ENCODE results near the gene RBBP6. TPM values are rescaled to one million over a fixed set of nuclear protein-coding genes. Genes with fewer than 3 reads are reported as not detected.

The RBBP6 gene, protein sequence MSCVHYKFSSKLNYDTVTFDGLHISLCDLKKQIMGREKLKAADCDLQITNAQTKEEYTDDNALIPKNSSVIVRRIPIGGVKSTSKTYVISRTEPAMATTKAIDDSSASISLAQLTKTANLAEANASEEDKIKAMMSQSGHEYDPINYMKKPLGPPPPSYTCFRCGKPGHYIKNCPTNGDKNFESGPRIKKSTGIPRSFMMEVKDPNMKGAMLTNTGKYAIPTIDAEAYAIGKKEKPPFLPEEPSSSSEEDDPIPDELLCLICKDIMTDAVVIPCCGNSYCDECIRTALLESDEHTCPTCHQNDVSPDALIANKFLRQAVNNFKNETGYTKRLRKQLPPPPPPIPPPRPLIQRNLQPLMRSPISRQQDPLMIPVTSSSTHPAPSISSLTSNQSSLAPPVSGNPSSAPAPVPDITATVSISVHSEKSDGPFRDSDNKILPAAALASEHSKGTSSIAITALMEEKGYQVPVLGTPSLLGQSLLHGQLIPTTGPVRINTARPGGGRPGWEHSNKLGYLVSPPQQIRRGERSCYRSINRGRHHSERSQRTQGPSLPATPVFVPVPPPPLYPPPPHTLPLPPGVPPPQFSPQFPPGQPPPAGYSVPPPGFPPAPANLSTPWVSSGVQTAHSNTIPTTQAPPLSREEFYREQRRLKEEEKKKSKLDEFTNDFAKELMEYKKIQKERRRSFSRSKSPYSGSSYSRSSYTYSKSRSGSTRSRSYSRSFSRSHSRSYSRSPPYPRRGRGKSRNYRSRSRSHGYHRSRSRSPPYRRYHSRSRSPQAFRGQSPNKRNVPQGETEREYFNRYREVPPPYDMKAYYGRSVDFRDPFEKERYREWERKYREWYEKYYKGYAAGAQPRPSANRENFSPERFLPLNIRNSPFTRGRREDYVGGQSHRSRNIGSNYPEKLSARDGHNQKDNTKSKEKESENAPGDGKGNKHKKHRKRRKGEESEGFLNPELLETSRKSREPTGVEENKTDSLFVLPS (N-terminal part only)
- total RNA-seq, result 21.0 and 30.5 TPM in 2 replicates

DNA sequence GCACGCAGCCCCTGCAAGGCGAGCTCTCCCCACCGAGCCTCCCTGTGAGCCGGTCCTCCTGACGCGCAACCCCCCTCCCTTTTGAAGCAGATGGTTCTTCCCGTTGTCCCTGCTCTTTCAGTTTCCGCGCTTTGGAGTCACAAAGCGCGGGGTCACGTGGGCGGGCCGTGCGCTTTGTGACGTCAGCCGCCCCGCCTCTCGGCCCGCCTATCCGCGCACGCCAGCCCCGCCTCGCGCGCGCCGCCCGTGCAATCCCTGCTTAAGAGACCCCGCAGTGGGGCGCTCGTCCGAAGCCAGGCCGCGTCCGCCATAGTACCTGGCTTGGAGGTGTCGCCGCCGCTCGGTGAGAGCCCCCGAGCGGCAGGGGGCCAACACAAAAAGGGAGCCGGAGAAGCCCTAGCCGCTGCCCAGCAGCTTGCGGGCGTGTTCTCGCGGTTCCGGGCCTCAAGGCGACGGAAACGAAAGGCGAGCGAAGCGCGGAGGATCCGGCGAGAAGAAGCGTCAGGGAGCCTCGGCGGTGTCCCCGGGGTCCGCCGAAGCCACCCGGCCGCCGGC is at the start of gene RBBP6:
RBBP6 (plus strand) TSS at position 272 of the 555 bp plus-strand sequence. CDS start 1,061 bp downstream, outside the sequence.

Other genes starting within 250 kb of the RBBP6 start
- 19.9 and 24.3 TPM in 2 replicates for gene TNRC6A, start 190.1 kb downstream of the RBBP6 start, total RNA-seq